Gastroesophageal sphincter (tissue), 4 donors: ENCODE results near the gene CDH13. TPM values are rescaled to one million over a fixed set of nuclear protein-coding genes. Genes with fewer than 3 reads are reported as not detected.

ENCODE experiments used
- ATAC-seq: fragments of 150-250 bp; one replicate; pipeline ENCODE4 v1.9.1; 2016; ENCODE audit warnings: mild to moderate bottlenecking, moderate library complexity
- H3K27ac ChIP-seq, 4 donors: fragments of 200-600 bp; sonication (generic) in 3 of 4; 1 replicate in 3 of 4; 2 replicates in 1 of 4; pipeline ENCODE4 v1.5.1; 2016 to 2019
- H3K27me3 ChIP-seq: fragments of 200-600 bp; sonication (generic); one replicate; pipeline ENCODE4 v1.5.1; 2019
- H3K36me3 ChIP-seq, 2 donors: fragments of 200-600 bp; sonication (generic); one replicate each; pipeline ENCODE4 v1.5.1; 2019; ENCODE audit warnings: control low read depth in 1 of 2
- H3K4me1 ChIP-seq, 3 donors: fragments of 200-600 bp; sonication (generic); 1 replicate in 2 of 3; 2 replicates in 1 of 3; pipeline ENCODE4 v1.5.1; 2016 to 2019; ENCODE audit warnings: control low read depth in 2 of 3
- H3K4me3 ChIP-seq, 2 donors: fragments of 200-600 bp; sonication (generic); one replicate each; pipeline ENCODE4 v1.5.1; 2019; ENCODE audit warnings: mild to moderate bottlenecking in 1 of 2, moderate library complexity in 1 of 2
- H3K9me3 ChIP-seq, 3 donors: fragments of 200-600 bp; sonication (generic); one replicate each; pipeline ENCODE4 v1.5.1; 2017 to 2019; ENCODE audit warnings: control low read depth in 2 of 3
- EP300 ChIP-seq: sonication (generic); formaldehyde crosslinking; IDR thresholded peaks from one replicate; pipeline ENCODE4 v1.6.1; 2017; ENCODE audit warnings: antibody characterized with exemption, mild to moderate bottlenecking
- POLR2A ChIP-seq, 2 donors: fragments of 450-650 bp; IDR thresholded peaks; one replicate each; pipeline ENCODE4 v1.6.1; 2017; ENCODE audit warnings: antibody characterized with exemption in 2 of 2, mild to moderate bottlenecking in 2 of 2, moderate library complexity in 1 of 2
- POLR2AphosphoS5 ChIP-seq: sonication (generic); formaldehyde crosslinking; IDR thresholded peaks from one replicate; pipeline ENCODE4 v1.6.1; 2017; ENCODE audit warnings: antibody characterized with exemption
- WGBS, 2 donors: methylation state at CpG; one replicate each; pipeline ENCODE4 v1.1.5; 2018; ENCODE audit warnings: low coverage in 1 of 2; 5-methylcytosine and 5-hydroxymethylcytosine counted together
- total RNA-seq, 4 donors: library from RNA; depleted of rRNA; stranded (reverse); fragments of >200 nt; gene quantifications; one replicate each; pipeline ENCODE4 v1.1.0, GENCODE V29; 2016
- TF ChIP-seq, protein P1 (sequence below), 4 experiments: fragments of 200-600 bp in 2 of 4; fragments of 450-650 bp in 2 of 4; sonication (generic) in 1 of 4; IDR thresholded peaks; one replicate each; pipeline ENCODE4 v1.5.1; 2017 to 2019; ENCODE audit warnings: antibody characterized with exemption in 4 of 4, mild to moderate bottlenecking in 2 of 4, moderate library complexity in 2 of 4

CDH13 gene
- total RNA-seq, 4 donors from 2014 or later, result 4.2 to 22.3 (median 11.4) TPM

DNA sequence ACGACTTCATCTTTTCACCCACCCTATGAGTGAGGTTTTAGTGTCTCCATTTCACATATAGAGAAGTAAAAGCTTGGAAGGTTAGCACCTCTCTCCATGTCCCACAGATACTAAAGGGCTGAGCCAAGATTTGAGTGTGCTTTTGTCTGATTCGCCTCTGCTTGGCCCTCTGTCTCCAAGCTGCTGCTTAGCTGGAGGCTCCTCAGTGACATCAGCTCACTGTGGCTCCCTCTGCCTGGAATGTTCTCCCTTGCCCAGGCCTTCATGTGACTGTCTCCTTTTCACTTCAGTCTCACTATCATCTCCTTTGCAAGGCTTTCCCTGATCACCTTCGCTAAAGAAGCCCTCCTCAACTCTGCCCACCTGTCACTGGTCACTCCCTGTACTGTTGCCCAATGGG, 1096.5 kb downstream of the CDH13 start:
- Histone ChIP-seq H3K4me3 (no peak overlapping the region), H3K36me3 (no peaks in the 10 kb centered on the region), H3K27me3 (no peaks in the 10 kb centered on the region), H3K4me1 (no peaks in the 10 kb centered on the region), H3K9me3 (no peaks in the 10 kb centered on the region), H3K27ac (no peak overlapping the region)
- no peak for ATAC-seq
- WGBS, 2 donors, result 61 to 83% methylated on average over 2 to 3 of the region's 3 CpGs
- TF ChIP-seq, protein P1, sequence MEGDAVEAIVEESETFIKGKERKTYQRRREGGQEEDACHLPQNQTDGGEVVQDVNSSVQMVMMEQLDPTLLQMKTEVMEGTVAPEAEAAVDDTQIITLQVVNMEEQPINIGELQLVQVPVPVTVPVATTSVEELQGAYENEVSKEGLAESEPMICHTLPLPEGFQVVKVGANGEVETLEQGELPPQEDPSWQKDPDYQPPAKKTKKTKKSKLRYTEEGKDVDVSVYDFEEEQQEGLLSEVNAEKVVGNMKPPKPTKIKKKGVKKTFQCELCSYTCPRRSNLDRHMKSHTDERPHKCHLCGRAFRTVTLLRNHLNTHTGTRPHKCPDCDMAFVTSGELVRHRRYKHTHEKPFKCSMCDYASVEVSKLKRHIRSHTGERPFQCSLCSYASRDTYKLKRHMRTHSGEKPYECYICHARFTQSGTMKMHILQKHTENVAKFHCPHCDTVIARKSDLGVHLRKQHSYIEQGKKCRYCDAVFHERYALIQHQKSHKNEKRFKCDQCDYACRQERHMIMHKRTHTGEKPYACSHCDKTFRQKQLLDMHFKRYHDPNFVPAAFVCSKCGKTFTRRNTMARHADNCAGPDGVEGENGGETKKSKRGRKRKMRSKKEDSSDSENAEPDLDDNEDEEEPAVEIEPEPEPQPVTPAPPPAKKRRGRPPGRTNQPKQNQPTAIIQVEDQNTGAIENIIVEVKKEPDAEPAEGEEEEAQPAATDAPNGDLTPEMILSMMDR (IDR thresholded peaks at IDR 0.05), result no peak
- TF ChIP-seq POLR2A (IDR thresholded peaks at IDR 0.05), result no peak
- no peak for TF ChIP-seq POLR2AphosphoS5
- no peak for TF ChIP-seq EP300

DNA sequence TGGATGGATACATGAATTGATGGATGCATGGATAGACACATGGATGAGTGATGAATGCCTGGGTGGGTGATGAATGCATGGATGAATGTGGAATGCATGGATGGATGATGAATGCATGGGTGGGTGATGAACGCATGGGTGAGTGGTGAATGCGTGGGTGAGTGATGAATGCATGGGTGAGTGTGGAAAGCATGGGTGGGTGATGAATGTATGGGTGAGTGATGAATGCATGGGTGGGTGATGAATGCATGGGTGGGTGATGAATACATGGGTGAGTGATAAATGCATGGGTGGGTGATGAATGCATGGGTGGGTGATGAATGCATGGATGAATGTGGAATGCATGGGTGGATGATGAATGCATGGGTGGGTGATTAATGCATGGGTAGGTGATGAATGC, 1097.1 kb downstream of the CDH13 start:
- Histone ChIP-seq H3K27me3 (no peaks in the 10 kb centered on the region), H3K4me3 (no peak overlapping the region), H3K36me3 (no peaks in the 10 kb centered on the region), H3K27ac (no peak overlapping the region), H3K9me3 (no peaks in the 10 kb centered on the region), H3K4me1 (no peaks in the 10 kb centered on the region)
- 88 to 89% methylated on average over 2 of the region's 2 CpGs for WGBS, 2 donors
- ATAC-seq, result no peak
- TF ChIP-seq, protein P1 (IDR thresholded peaks at IDR 0.05), result no peak
- TF ChIP-seq POLR2A (IDR thresholded peaks at IDR 0.05), result no peak
- no peak for TF ChIP-seq POLR2AphosphoS5
- no peak for TF ChIP-seq EP300

DNA sequence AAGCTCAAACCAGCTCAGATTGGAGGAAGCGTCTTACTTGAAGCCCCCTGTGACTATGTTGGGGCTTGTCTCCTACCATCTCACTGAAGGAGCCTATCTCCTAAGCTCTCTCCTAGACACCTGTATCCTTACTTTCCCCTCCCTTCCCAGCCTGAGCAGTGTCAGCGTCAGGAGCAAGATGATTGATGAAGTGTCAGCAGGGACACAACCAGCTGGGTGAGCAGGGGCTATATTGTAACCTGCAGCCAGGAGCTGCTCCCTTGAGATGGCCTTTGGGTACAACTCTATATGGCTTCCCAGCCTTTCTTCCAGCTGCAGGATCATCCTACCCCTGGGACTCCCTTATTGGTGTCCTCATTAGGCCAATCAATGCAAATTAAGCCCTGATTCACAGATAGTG, 1097.8 kb downstream of the CDH13 start:
- no peak overlapping the region for H3K4me3 ChIP-seq
- H3K27me3 ChIP-seq, result no peaks in the 10 kb centered on the region
- no peak for ATAC-seq
- no peak overlapping the region for H3K27ac ChIP-seq
- TF ChIP-seq EP300, result no peak
- TF ChIP-seq POLR2AphosphoS5, result no peak
- no peak for TF ChIP-seq POLR2A (IDR thresholded peaks at IDR 0.05)
- TF ChIP-seq, protein P1 (IDR thresholded peaks at IDR 0.05), result no peak
- no peaks in the 10 kb centered on the region for H3K9me3 ChIP-seq
- no peaks in the 10 kb centered on the region for H3K36me3 ChIP-seq
- no peaks in the 10 kb centered on the region for H3K4me1 ChIP-seq
- WGBS, 2 donors, result 100% methylated on average over 1 of the region's 2 CpGs

DNA sequence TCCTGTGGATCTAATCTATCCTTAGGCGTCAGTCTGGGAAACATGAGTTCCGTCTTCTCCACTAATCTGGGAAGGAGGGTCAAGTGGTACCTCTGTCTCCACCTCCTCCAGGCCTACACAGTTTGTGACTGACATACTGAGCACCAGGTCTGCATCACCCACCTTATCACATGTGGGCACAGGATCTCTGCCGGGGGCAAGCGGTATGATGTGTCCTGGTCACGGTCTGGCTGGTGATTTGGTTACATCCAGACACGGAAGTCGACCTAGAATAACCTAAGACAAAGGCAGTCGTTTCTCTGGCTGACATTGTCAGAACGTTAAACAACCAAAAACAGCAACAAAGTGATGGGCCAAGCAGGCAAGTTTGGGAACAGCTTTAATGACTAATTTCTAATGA, 1098.5 kb downstream of the CDH13 start:
- Histone ChIP-seq H3K4me1 (no peaks in the 10 kb centered on the region), H3K4me3 (no peak overlapping the region), H3K27me3 (no peaks in the 10 kb centered on the region), H3K36me3 (no peaks in the 10 kb centered on the region), H3K27ac (no peak overlapping the region), H3K9me3 (no peaks in the 10 kb centered on the region)
- WGBS, 2 donors, result 76 to 83% methylated on average over 4 to 9 of the region's 9 CpGs
- TF ChIP-seq EP300, result no peak
- ATAC-seq, result no peak

DNA sequence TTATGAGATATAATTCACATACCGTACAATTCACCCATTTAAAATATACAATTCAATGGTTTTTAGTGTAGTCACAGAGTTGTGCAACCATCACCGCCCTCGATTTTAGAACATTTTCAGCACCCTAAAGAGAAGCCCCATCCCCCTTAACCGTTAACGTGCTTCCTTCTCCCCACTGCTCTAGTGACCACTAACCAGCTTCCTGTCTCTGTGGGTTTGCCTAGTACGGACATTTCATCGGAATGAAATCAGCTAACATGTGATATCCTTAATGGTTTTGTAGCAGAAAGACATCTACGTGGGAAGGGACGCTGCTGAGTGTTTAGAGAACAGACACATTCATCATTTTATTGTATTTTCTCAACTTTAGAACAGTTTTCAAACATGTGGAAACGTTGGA, 1100.2 kb downstream of the CDH13 start:
- H3K9me3 ChIP-seq, result no peaks in the 10 kb centered on the region
- WGBS, 2 donors, result 55 to 60% methylated on average over 10 of the region's 10 CpGs
- H3K4me3 ChIP-seq, result no peak overlapping the region
- H3K36me3 ChIP-seq, result no peaks in the 10 kb centered on the region
- no peaks in the 10 kb centered on the region for H3K4me1 ChIP-seq
- no peak overlapping the region for H3K27ac ChIP-seq
- no peak for TF ChIP-seq EP300
- TF ChIP-seq, protein P1 (IDR thresholded peaks at IDR 0.05), result no peak
- TF ChIP-seq POLR2A (IDR thresholded peaks at IDR 0.05), result no peak
- no peaks in the 10 kb centered on the region for H3K27me3 ChIP-seq
- ATAC-seq, result no peak
